Stimulated activated CD4-positive, alpha-beta T cell treated with anti-CD3 and anti-CD28 coated beads, Interleukin-15, amount 100 ng/mL, for 24 hours (primary cell): Measurements from ENCODE around the gene MORN5.

ENCODE experiments used
- DNase-seq: peaks from one replicate; pipeline ENCODE4 v3.0.0-alpha.2; 2020

Gene MORN5

GRCh38 chr9:122239722-122240121, 80.0 kb downstream of the MORN5 start:
- DNase-seq, result no peak

GRCh38 chr9:122244349-122244748, 84.6 kb downstream of the MORN5 start:
- no peak for DNase-seq

GRCh38 chr9:122246666-122247065, 87.0 kb downstream of the MORN5 start:
- no peak for DNase-seq

GRCh38 chr9:122248448-122248865, 88.7 kb downstream of the MORN5 start:
- no peak for DNase-seq
